RWPE1 (cell line): Measurements from ENCODE around the gene CCNE1.

Source experiments
- CTCF ChIA-PET: fragments of 350-600 bp; sonication (Branson Sonifier 250); formaldehyde crosslinking; extraction: SDS; loops from one replicate; lab custom pipeline; 2021; lab: Yijun Ruan, JAX
- POLR2A ChIA-PET: fragments of 400-600 bp; formaldehyde crosslinking; extraction: SDS; loops from one replicate; lab custom pipeline; 2020; ENCODE audit warnings: antibody characterized with exemption; ENCODE audit not compliant: low non-redundant PET; lab: Yijun Ruan, JAX
- DNase-seq: peaks from one replicate; pipeline ENCODE4 v3.0.0; 2012; ENCODE audit warnings: low spot score
- H3K27ac ChIP-seq: fragments of 450-650 bp; 2 replicates; pipeline ENCODE4 v1.5.1; 2017
- CTCF ChIP-seq: fragments of 450-650 bp; conservative IDR thresholded peaks from 2 replicates; pipeline ENCODE4 v1.5.1; 2017; ENCODE audit warnings: low read depth, mild to moderate bottlenecking

The CCNE1 gene

GRCh38 chr19:29769997-29770396, 41.8 kb upstream of the CCNE1 start:
- TF ChIP-seq CTCF = no peak
- H3K27ac ChIP-seq = no peak overlapping the region
- POLR2A ChIA-PET = no interaction called here
- CTCF ChIA-PET = interaction anchor here (2.0 kb wide), 1 partner anchor 10 kb away, joined by 6 read pairs; no protein-coding TSS in a partner anchor
- DNase-seq = no peak

- ChIA-PET POLR2A (no interaction called here), CTCF (interaction anchor here (0.9 to 2.1 kb wide), 2 partner anchors 10 to 384 kb away, joined by 3 to 11 read pairs; no protein-coding TSS in a partner anchor)
- no peak for TF ChIP-seq CTCF
- DNase-seq = no peak
- no peak overlapping the region for H3K27ac ChIP-seq
Measured at GRCh38 chr19:29770648-29771047, 41.1 kb upstream of the CCNE1 start.

DNA sequence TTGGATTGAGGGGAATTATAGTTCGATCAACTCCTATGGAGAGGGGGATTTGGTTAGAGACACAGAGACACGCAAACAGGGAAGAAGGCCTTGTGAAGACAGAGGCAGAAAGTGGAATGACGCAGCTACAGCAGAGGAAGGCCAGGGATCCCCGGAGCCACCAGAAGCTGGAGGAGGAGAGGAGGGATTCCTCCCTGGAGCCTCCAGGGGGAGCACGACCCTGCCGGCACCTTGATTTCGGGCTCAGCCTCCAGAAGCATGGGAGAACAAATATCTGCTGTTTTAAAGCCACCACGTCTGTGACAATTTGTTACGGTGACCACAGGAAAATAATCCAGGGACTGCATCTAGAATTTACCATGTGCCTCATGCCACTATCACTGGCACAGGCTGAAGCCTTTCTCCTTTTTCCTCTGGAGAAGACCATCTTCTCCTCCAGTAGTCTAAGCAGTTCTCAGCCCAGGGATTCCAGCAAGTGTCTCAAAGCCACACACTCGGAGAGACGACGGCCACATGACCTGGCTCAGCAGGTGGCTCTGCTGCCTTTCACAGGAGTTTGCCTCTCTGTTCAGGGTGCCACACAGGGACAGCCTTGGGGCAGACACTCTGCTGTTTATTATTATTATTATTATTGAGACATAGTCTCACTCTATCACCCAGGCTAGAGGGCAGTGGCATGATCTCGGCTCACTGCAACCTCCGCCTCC, 39.9 kb upstream of the CCNE1 start:
- TF ChIP-seq CTCF = peak; percentile 68
- no peak overlapping the region for H3K27ac ChIP-seq
- ChIA-PET CTCF (interaction anchor here (0.6 to 2.1 kb wide), 10 partner anchors 9 to 704 kb away, joined by 3 to 11 read pairs (median 4); no protein-coding TSS in a partner anchor), POLR2A (no interaction called here)
- DNase-seq = peak; percentile 63

- ChIA-PET CTCF (interaction anchor here (0.6 kb wide), 1 partner anchor 276 kb away, joined by 6 read pairs; no protein-coding TSS in a partner anchor), POLR2A (no interaction called here)
- no peak for DNase-seq
Measured at GRCh38 chr19:29772696-29773095, 39.1 kb upstream of the CCNE1 start.

DNA sequence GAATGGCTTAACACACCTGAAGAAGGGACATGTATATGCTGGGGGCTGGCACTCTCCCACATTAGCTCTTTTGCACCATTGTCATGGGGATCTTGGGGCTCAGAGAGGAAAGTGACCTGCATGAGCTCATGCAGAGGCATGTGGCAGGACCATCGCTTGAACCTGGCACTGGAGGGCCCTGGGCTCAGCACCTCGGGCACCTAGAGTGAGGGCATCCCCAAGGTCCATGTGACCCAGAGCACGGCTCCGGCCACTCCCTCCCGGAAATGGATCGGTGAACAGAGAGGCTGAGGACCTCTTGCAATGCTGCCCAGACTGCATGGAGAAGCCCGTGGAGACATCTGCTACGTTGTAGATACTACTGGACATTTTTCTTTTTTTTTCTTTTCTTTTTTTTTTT, 38.6 kb upstream of the CCNE1 start:
- DNase-seq = no peak
- POLR2A ChIA-PET = no interaction called here
- CTCF ChIA-PET = no interaction called here
- TF ChIP-seq CTCF = no peak
- no peak overlapping the region for H3K27ac ChIP-seq

More at GRCh38 chr19:29772696-29773095, 39.1 kb upstream of the CCNE1 start:
- no peak for TF ChIP-seq CTCF
- no peak overlapping the region for H3K27ac ChIP-seq

GRCh38 chr19:29774126-29774525, 37.7 kb upstream of the CCNE1 start:
- POLR2A ChIA-PET = no interaction called here
- no peak overlapping the region for H3K27ac ChIP-seq
- CTCF ChIA-PET = no interaction called here
- no peak for DNase-seq
- no peak for TF ChIP-seq CTCF
